ENCODE measurements around the gene BRSK2. TPM values are rescaled to one million over a fixed set of nuclear protein-coding genes. Genes with fewer than 3 reads are reported as not detected.

Gene BRSK2
- total RNA-seq, 1 donor from 2014 or later, result 6.9 TPM

DNA sequence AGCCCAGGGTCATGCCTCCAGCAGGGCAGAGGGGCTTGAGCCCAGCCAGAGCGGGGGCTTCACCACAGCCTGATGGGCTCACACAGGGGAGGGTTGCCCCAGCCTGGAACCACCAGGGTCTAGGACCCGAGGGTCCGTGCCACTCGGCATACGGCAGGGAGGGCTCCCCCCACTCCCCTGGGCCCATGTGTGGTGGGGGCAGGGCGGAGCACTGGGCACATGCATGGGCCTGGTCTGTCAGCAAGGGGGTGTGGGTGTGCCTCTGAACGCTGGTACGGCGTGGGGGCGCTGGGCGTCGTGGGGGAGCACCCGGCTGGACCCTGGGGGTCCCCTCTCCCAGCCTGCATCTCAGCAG, 67.6 kb downstream of the BRSK2 start:
- no peaks in the 10 kb centered on the region for H3K27me3 Mint-ChIP-seq (ENCODE audit: low read depth)
- TF ChIP-seq, protein P1, sequence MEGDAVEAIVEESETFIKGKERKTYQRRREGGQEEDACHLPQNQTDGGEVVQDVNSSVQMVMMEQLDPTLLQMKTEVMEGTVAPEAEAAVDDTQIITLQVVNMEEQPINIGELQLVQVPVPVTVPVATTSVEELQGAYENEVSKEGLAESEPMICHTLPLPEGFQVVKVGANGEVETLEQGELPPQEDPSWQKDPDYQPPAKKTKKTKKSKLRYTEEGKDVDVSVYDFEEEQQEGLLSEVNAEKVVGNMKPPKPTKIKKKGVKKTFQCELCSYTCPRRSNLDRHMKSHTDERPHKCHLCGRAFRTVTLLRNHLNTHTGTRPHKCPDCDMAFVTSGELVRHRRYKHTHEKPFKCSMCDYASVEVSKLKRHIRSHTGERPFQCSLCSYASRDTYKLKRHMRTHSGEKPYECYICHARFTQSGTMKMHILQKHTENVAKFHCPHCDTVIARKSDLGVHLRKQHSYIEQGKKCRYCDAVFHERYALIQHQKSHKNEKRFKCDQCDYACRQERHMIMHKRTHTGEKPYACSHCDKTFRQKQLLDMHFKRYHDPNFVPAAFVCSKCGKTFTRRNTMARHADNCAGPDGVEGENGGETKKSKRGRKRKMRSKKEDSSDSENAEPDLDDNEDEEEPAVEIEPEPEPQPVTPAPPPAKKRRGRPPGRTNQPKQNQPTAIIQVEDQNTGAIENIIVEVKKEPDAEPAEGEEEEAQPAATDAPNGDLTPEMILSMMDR (IDR thresholded peaks at IDR 0.05), result no peak
- no peaks in the 10 kb centered on the region for H3K9me3 Mint-ChIP-seq (ENCODE audit: low read depth)
- H3K4me1 Mint-ChIP-seq (ENCODE audit: low read depth), result no peaks in the 10 kb centered on the region
- H3K4me3 Mint-ChIP-seq (ENCODE audit: unreplicated experiment), result no peak overlapping the region
- H3K36me3 Mint-ChIP-seq (ENCODE audit: low read depth), result no peaks in the 10 kb centered on the region
- no peak overlapping the region for H3K27ac Mint-ChIP-seq (ENCODE audit: unreplicated experiment)
- no peak for DNase-seq (ENCODE audit: low spot score)

DNA sequence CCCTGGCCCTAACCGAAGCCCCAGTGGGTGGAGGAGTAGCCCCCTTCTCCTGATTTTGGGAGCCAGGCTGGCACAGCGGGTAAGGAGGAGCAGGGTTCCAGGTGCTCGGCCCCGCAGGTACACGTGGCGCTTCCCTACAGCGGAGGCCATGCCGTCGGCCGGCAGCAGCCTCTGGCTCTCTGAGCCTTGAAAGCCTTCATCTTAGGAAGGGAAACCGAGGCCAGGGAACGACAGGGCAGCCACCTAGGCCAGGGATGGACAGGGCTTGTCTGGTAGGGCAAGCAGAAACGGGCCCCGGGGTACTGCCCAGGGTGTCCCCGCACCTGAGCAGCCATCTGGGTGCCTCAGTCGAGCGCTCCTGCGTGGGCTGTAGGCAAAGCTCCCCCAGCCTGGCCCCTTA, 68.1 kb downstream of the BRSK2 start:
- no peak for DNase-seq (ENCODE audit: low spot score)
- H3K36me3 Mint-ChIP-seq (ENCODE audit: low read depth), result no peaks in the 10 kb centered on the region
- no peak overlapping the region for H3K4me3 Mint-ChIP-seq (ENCODE audit: unreplicated experiment)
- H3K27ac Mint-ChIP-seq (ENCODE audit: unreplicated experiment), result no peak overlapping the region
- H3K4me1 Mint-ChIP-seq (ENCODE audit: low read depth), result no peaks in the 10 kb centered on the region
- no peaks in the 10 kb centered on the region for H3K9me3 Mint-ChIP-seq (ENCODE audit: low read depth)
- H3K27me3 Mint-ChIP-seq (ENCODE audit: low read depth), result no peaks in the 10 kb centered on the region
- TF ChIP-seq, protein P1 (IDR thresholded peaks at IDR 0.05), result no peak

GRCh38 chr11:1458340-1459218, 68.8 kb downstream of the BRSK2 start:
- TF ChIP-seq, protein P1 (IDR thresholded peaks at IDR 0.05), result peak; percentile 64
- Mint-ChIP-seq H3K4me3 (ENCODE audit: unreplicated experiment) (no peak overlapping the region), H3K36me3 (ENCODE audit: low read depth) (no peaks in the 10 kb centered on the region), H3K27me3 (ENCODE audit: low read depth) (no peaks in the 10 kb centered on the region), H3K27ac (ENCODE audit: unreplicated experiment) (no peak overlapping the region), H3K9me3 (ENCODE audit: low read depth) (no peaks in the 10 kb centered on the region), H3K4me1 (ENCODE audit: low read depth) (no peaks in the 10 kb centered on the region)
- no peak for DNase-seq (ENCODE audit: low spot score)

GRCh38 chr11:1459219-1459575, 69.5 kb downstream of the BRSK2 start:
- TF ChIP-seq, protein P1 (IDR thresholded peaks at IDR 0.05), result no peak
- DNase-seq (ENCODE audit: low spot score), result no peak
- H3K27me3 Mint-ChIP-seq (ENCODE audit: low read depth), result no peaks in the 10 kb centered on the region
- H3K4me3 Mint-ChIP-seq (ENCODE audit: unreplicated experiment), result no peak overlapping the region
- no peak overlapping the region for H3K27ac Mint-ChIP-seq (ENCODE audit: unreplicated experiment)
- no peaks in the 10 kb centered on the region for H3K36me3 Mint-ChIP-seq (ENCODE audit: low read depth)
- no peaks in the 10 kb centered on the region for H3K4me1 Mint-ChIP-seq (ENCODE audit: low read depth)
- H3K9me3 Mint-ChIP-seq (ENCODE audit: low read depth), result no peaks in the 10 kb centered on the region

GRCh38 chr11:1459764-1460395, 70.1 kb downstream of the BRSK2 start:
- Mint-ChIP-seq H3K27ac (ENCODE audit: unreplicated experiment) (no peak overlapping the region), H3K4me1 (ENCODE audit: low read depth) (no peaks in the 10 kb centered on the region), H3K4me3 (ENCODE audit: unreplicated experiment) (no peak overlapping the region), H3K36me3 (ENCODE audit: low read depth) (no peaks in the 10 kb centered on the region), H3K9me3 (ENCODE audit: low read depth) (no peaks in the 10 kb centered on the region), H3K27me3 (ENCODE audit: low read depth) (no peaks in the 10 kb centered on the region)
- TF ChIP-seq, protein P1 (IDR thresholded peaks at IDR 0.05), result no peak
- DNase-seq (ENCODE audit: low spot score), result no peak

Measured in chondrocyte (in vitro differentiated cells).